Panc1 (cell line): ENCODE results near the gene NPHP4. TPM values are rescaled to one million over a fixed set of nuclear protein-coding genes. Genes with fewer than 3 reads are reported as not detected.

Experiments
- ATAC-seq: fragments of 200-7000 bp; cut with Tn5 transposase; 2 replicates; pipeline ENCODE4 v1.9.1; 2020; ENCODE audit warnings: mild to moderate bottlenecking, moderate library complexity
- BruUV-seq: library from RNA; stranded (reverse); fragments of 400-500 nt; replicated peaks from 2 replicates; lab custom pipeline; 2021; lab: Mats Ljungman, UMichigan
- CTCF ChIA-PET: fragments of 300-600 bp; sonication (Branson Sonifier 250); formaldehyde crosslinking; loops from one replicate; lab custom pipeline; 2022; ENCODE audit warnings: antibody characterized with exemption; lab: Charles Lee
- POLR2A ChIA-PET: fragments of 300-600 bp; sonication (Branson Sonifier 250); formaldehyde crosslinking; loops from one replicate; lab custom pipeline; 2022; ENCODE audit warnings: antibody characterized with exemption; lab: Charles Lee
- DNase-seq: peaks from one replicate; pipeline ENCODE4 v3.0.0-alpha.2; 2010; ENCODE audit warnings: low read depth, low spot score
- H3K27ac ChIP-seq: 2 replicates; pipeline ENCODE4 v1.5.1; 2011; ENCODE audit warnings: mild to moderate bottlenecking, low read length, inconsistent platforms
- H3K27me3 ChIP-seq: fragments of 200-500 bp; sonication (Bioruptor generic); 2 replicates; pipeline ENCODE4 v1.6.0; 2014; ENCODE audit warnings: low read length, inconsistent platforms; ENCODE audit not compliant: control insufficient read depth, insufficient read depth
- H3K36me3 ChIP-seq: fragments of 200-500 bp; sonication (Bioruptor generic); 2 replicates; pipeline ENCODE4 v1.5.1; 2014; ENCODE audit warnings: inconsistent platforms, mild to moderate bottlenecking, low read length, moderate library complexity; ENCODE audit not compliant: control insufficient read depth, insufficient read depth
- H3K4me1 ChIP-seq: 2 replicates; pipeline ENCODE4 v1.5.1; 2011; ENCODE audit warnings: inconsistent platforms, mild to moderate bottlenecking, low read length, moderate library complexity; ENCODE audit not compliant: control insufficient read depth, insufficient read depth
- H3K4me3 ChIP-seq, 2 experiments: 2 replicates each; pipeline ENCODE4 v1.5.1; 2011 to 2012; ENCODE audit warnings: low read depth in 2 of 2, low read length in 2 of 2, mild to moderate bottlenecking in 2 of 2, inconsistent platforms in 1 of 2, moderate library complexity in 1 of 2
- H3K9me3 ChIP-seq: fragments of 200-500 bp; sonication (Bioruptor generic); 2 replicates; pipeline ENCODE4 v1.5.1; 2014; ENCODE audit warnings: low read depth, mild to moderate bottlenecking, inconsistent platforms, low read length, moderate library complexity; ENCODE audit not compliant: control insufficient read depth, insufficient read depth
- CTCF ChIP-seq: fragments of 450-650 bp; IDR thresholded peaks from 2 replicates; pipeline ENCODE4 v1.5.1; 2017; ENCODE audit warnings: mild to moderate bottlenecking
- POLR2AphosphoS5 ChIP-seq: IDR thresholded peaks from 2 replicates; pipeline ENCODE4 v1.6.1; 2012; ENCODE audit warnings: mild to moderate bottlenecking, low read depth, low read length, moderate library complexity
- REST ChIP-seq, 2 experiments: IDR thresholded peaks; 2 replicates each; pipeline ENCODE4 v1.6.1; 2011 to 2012; ENCODE audit warnings: low read depth in 2 of 2, control low read depth in 1 of 2, low read length in 1 of 2, mild to moderate bottlenecking in 1 of 2, moderate library complexity in 1 of 2; ENCODE audit not compliant: insufficient read depth in 1 of 2
- SIN3A ChIP-seq: IDR thresholded peaks from 2 replicates; pipeline ENCODE4 v1.6.1; 2012; ENCODE audit warnings: low read depth, mild to moderate bottlenecking, low read length, moderate library complexity, borderline replicate concordance; ENCODE audit not compliant: insufficient read depth
- TCF7L2 ChIP-seq: IDR thresholded peaks from 2 replicates; pipeline ENCODE4 v1.6.1; 2011; ENCODE audit warnings: mild to moderate bottlenecking, low read depth, low read length, inconsistent platforms
- in situ Hi-C: cut with HindIII; loops from 2 replicates; pipeline ENCODE4 v1.10.0; 2016; ENCODE audit warnings: low sequenced_read_pairs, low pct_unique_long_range_greater_than_20kb
- intact Hi-C: fragments of 100-400 bp; cut with micrococcal nuclease; formaldehyde crosslinking; loops from one replicate; pipeline ENCODE4 v1.10.0; 2022; ENCODE audit not compliant: unreplicated experiment
- total RNA-seq: library from RNA; stranded (reverse); gene quantifications from one replicate; pipeline ENCODE4 v1.2.1, GENCODE V29; 2021; ENCODE audit not compliant: unreplicated experiment

The NPHP4 gene
- total RNA-seq, 1 experiment from 2014 or later = 20.1 TPM

- Histone ChIP-seq H3K27me3 (no peaks in the 10 kb centered on the region), H3K9me3 (no peaks in the 10 kb centered on the region), H3K4me3 (no peak overlapping the region), H3K4me1 (no peaks in the 10 kb centered on the region), H3K27ac (no peak overlapping the region), H3K36me3 (no peaks in the 10 kb centered on the region; the same call in 1 of the 2 replicates)
- intact Hi-C loops (no loop called here), in situ Hi-C loops (no loop called here)
- CTCF ChIA-PET = interaction anchor here (0.6 kb wide), 1 partner anchor 22 kb away, joined by 12 read pairs; no protein-coding TSS in a partner anchor
- no TSS peak for BruUV-seq
- no peak for DNase-seq
- ATAC-seq = no peak
- no peak for TF ChIP-seq TCF7L2
- TF ChIP-seq REST (IDR thresholded peaks at IDR 0.05; ENCODE audit: insufficient read depth in 1 of 2, low read depth in 2 of 2, low read length in 1 of 2) = no peak
- no peak for TF ChIP-seq CTCF
- no peak for TF ChIP-seq SIN3A
- no peak for TF ChIP-seq POLR2AphosphoS5
- POLR2A ChIA-PET = no interaction called here
Measured at GRCh38 chr1:5953386-5953785, 38.8 kb downstream of the NPHP4 start.

GRCh38 chr1:5951846-5952410, 40.3 kb downstream of the NPHP4 start:
- intact Hi-C loops (no loop called here), in situ Hi-C loops (no loop called here)
- DNase-seq = no peak
- H3K4me1 ChIP-seq = no peaks in the 10 kb centered on the region
- H3K27me3 ChIP-seq = no peaks in the 10 kb centered on the region
- H3K27ac ChIP-seq = no peak overlapping the region
- CTCF ChIA-PET = no interaction called here
- BruUV-seq = no TSS peak
- H3K36me3 ChIP-seq = no peaks in the 10 kb centered on the region
- H3K9me3 ChIP-seq = no peaks in the 10 kb centered on the region
- no peak for ATAC-seq
- no peak overlapping the region for H3K4me3 ChIP-seq
- TF ChIP-seq SIN3A = no peak
- no peak for TF ChIP-seq REST (IDR thresholded peaks at IDR 0.05; ENCODE audit: insufficient read depth in 1 of 2, low read depth in 2 of 2, low read length in 1 of 2)
- no peak for TF ChIP-seq CTCF
- TF ChIP-seq POLR2AphosphoS5 = no peak
- TF ChIP-seq TCF7L2 = no peak
- POLR2A ChIA-PET = no interaction called here
